IMR-90 (cell line): ENCODE results near the gene NKAIN2. TPM values are rescaled to one million over a fixed set of nuclear protein-coding genes. Genes with fewer than 3 reads are reported as not detected.

Experiments used
- ATAC-seq: fragments of 200-7000 bp; cut with Tn5 transposase; 2 replicates; pipeline ENCODE4 v1.9.1; 2020; ENCODE audit warnings: low read depth, mild to moderate bottlenecking, moderate library complexity
- BruUV-seq: library from RNA; stranded (reverse); fragments of 400-500 nt; replicated peaks from 2 replicates; lab custom pipeline; 2021; lab: Mats Ljungman, UMichigan
- CTCF ChIA-PET: fragments of 300-600 bp; formaldehyde crosslinking; extraction: SDS; loops from one replicate; lab custom pipeline; 2021; ENCODE audit warnings: antibody characterized with exemption; lab: Yijun Ruan, JAX
- POLR2A ChIA-PET: fragments of 300-600 bp; sonication (Branson Sonifier 250); formaldehyde crosslinking; loops from one replicate; lab custom pipeline; 2022; ENCODE audit warnings: antibody characterized with exemption; ENCODE audit not compliant: unreplicated experiment; lab: Charles Lee
- DNase-seq: peaks from one replicate; pipeline ENCODE4 v3.0.0; 2013
- H2AFZ ChIP-seq: replicated peaks from 2 replicates; pipeline ENCODE3; 2013; ENCODE audit warnings: low read length, mild to moderate bottlenecking; ENCODE audit not compliant: poor library complexity
- H2AK5ac ChIP-seq: 2 replicates; pipeline ENCODE4 v1.6.1; 2013; ENCODE audit warnings: low read depth, low read length, inconsistent platforms
- H2AK9ac ChIP-seq: replicated peaks from 2 replicates; pipeline ENCODE3; 2013; ENCODE audit warnings: mild to moderate bottlenecking, low read depth, low read length, moderate library complexity; ENCODE audit not compliant: poor library complexity
- H2BK120ac ChIP-seq: 2 replicates; pipeline ENCODE4 v1.6.1; 2013; ENCODE audit warnings: low read depth, low read length, inconsistent platforms
- H2BK15ac ChIP-seq: 3 replicates; pipeline ENCODE4 v1.6.1; 2013; ENCODE audit warnings: low read depth, low read length, inconsistent platforms
- H2BK20ac ChIP-seq: 2 replicates; pipeline ENCODE4 v1.6.1; 2013; ENCODE audit warnings: low read depth, mild to moderate bottlenecking, inconsistent platforms, low read length, moderate library complexity
- H2BK5ac ChIP-seq: 2 replicates; pipeline ENCODE4 v1.6.1; 2013; ENCODE audit warnings: mild to moderate bottlenecking, low read depth, low read length, inconsistent platforms; ENCODE audit not compliant: poor library complexity, severe bottlenecking
- H3K14ac ChIP-seq: replicated peaks from 2 replicates; pipeline ENCODE4 v1.6.1; 2013; ENCODE audit warnings: low read depth, low read length, inconsistent platforms
- H3K18ac ChIP-seq: 2 replicates; pipeline ENCODE4 v1.6.1; 2013; ENCODE audit warnings: low read depth, low read length, control low read depth
- H3K23ac ChIP-seq: 2 replicates; pipeline ENCODE4 v1.6.1; 2013; ENCODE audit warnings: low read depth, low read length, inconsistent platforms
- H3K27ac ChIP-seq: 2 replicates; pipeline ENCODE4 v1.5.1; 2013; ENCODE audit warnings: mild to moderate bottlenecking, control low read depth, low read length; ENCODE audit not compliant: insufficient read depth
- H3K27me3 ChIP-seq: 2 replicates; pipeline ENCODE4 v1.6.1; 2013; ENCODE audit warnings: low read length; ENCODE audit not compliant: control insufficient read depth, insufficient read depth
- H3K36me3 ChIP-seq: 2 replicates; pipeline ENCODE4 v1.6.1; 2013; ENCODE audit warnings: low read length, mixed read lengths; ENCODE audit not compliant: control insufficient read depth, insufficient read depth
- H3K4ac ChIP-seq: 2 replicates; pipeline ENCODE4 v1.6.1; 2013; ENCODE audit warnings: low read depth, low read length, inconsistent platforms
- H3K4me1 ChIP-seq: 2 replicates; pipeline ENCODE4 v1.6.1; 2013; ENCODE audit warnings: low read length, mixed read lengths; ENCODE audit not compliant: control insufficient read depth, insufficient read depth
- H3K4me2 ChIP-seq: 2 replicates; pipeline ENCODE4 v1.6.1; 2013; ENCODE audit warnings: low read depth, mild to moderate bottlenecking, control low read depth, low read length, moderate library complexity
- H3K4me3 ChIP-seq: 2 replicates; pipeline ENCODE4 v1.5.1; 2013; ENCODE audit warnings: low read depth, mild to moderate bottlenecking, control low read depth, low read length, moderate library complexity; ENCODE audit not compliant: insufficient read depth
- H3K56ac ChIP-seq: 2 replicates; pipeline ENCODE4 v1.6.1; 2013; ENCODE audit warnings: low read length, inconsistent platforms; ENCODE audit not compliant: insufficient read depth; ENCODE audit errors: extremely low read depth
- H3K79me1 ChIP-seq, 2 experiments: 2 replicates each; pipeline ENCODE4 v1.6.1; 2013; ENCODE audit warnings: low read length in 2 of 2, inconsistent platforms in 1 of 2, low read depth in 1 of 2
- H3K9ac ChIP-seq: 2 replicates; pipeline ENCODE4 v1.6.1; 2013; ENCODE audit warnings: low read depth, low read length, control low read depth
- H3K9me1 ChIP-seq: 2 replicates; pipeline ENCODE4 v1.6.1; 2013; ENCODE audit warnings: low read length, inconsistent platforms; ENCODE audit not compliant: insufficient read depth
- H3K9me3 ChIP-seq: 2 replicates; pipeline ENCODE4 v1.6.1; 2013; ENCODE audit warnings: low read length; ENCODE audit not compliant: control insufficient read depth, insufficient read depth
- H4K20me1 ChIP-seq: 2 replicates; pipeline ENCODE4 v1.6.1; 2013; ENCODE audit warnings: low read length, inconsistent platforms; ENCODE audit not compliant: insufficient read depth
- H4K5ac ChIP-seq: 2 replicates; pipeline ENCODE4 v1.6.1; 2013; ENCODE audit warnings: mild to moderate bottlenecking, low read depth, low read length, control low read depth
- H4K8ac ChIP-seq, 2 experiments: 2 replicates each; pipeline ENCODE4 v1.6.1; 2013; ENCODE audit warnings: low read depth in 2 of 2, low read length in 2 of 2, control low read depth in 1 of 2, inconsistent platforms in 1 of 2
- H4K91ac ChIP-seq: 2 replicates; pipeline ENCODE4 v1.6.1; 2013; ENCODE audit warnings: low read depth, low read length, inconsistent platforms; ENCODE audit not compliant: insufficient read depth
- BHLHE40 ChIP-seq: fragments of 150-350 bp; IDR thresholded peaks from 2 replicates; pipeline ENCODE4 v1.6.1; 2016; ENCODE audit warnings: mild to moderate bottlenecking, low read depth, low read length
- CEBPB ChIP-seq: IDR thresholded peaks from 2 replicates; pipeline ENCODE4 v1.6.1; 2012; ENCODE audit warnings: low read depth, low read length, improper control_type of control experiment
- CHD1 ChIP-seq: IDR thresholded peaks from 2 replicates; pipeline ENCODE4 v1.6.1; 2012; ENCODE audit warnings: low read depth, low read length, improper control_type of control experiment
- CTCF ChIP-seq: conservative IDR thresholded peaks from 2 replicates; pipeline ENCODE4 v1.5.1; 2012; ENCODE audit warnings: mild to moderate bottlenecking, low read depth, low read length, improper control_type of control experiment
- ELK1 ChIP-seq: fragments of 150-350 bp; IDR thresholded peaks from 2 replicates; pipeline ENCODE4 v1.6.1; 2016; ENCODE audit warnings: low read depth, mild to moderate bottlenecking, low read length, moderate library complexity, borderline replicate concordance
- FOS ChIP-seq: fragments of 150-350 bp; IDR thresholded peaks from 2 replicates; pipeline ENCODE4 v1.6.1; 2016; ENCODE audit warnings: low read depth, low read length
- MAFK ChIP-seq: IDR thresholded peaks from 2 replicates; pipeline ENCODE4 v1.6.1; 2012; ENCODE audit warnings: low read depth, low read length, improper control_type of control experiment
- MAZ ChIP-seq: IDR thresholded peaks from 2 replicates; pipeline ENCODE4 v1.6.1; 2012; ENCODE audit warnings: low read depth, mild to moderate bottlenecking, low read length, improper control_type of control experiment, moderate library complexity, borderline replicate concordance
- MXI1 ChIP-seq: IDR thresholded peaks from 2 replicates; pipeline ENCODE4 v1.6.1; 2012; ENCODE audit warnings: low read depth, mild to moderate bottlenecking, low read length, moderate library complexity, borderline replicate concordance
- NFE2L2 ChIP-seq: fragments of 150-350 bp; IDR thresholded peaks from 2 replicates; pipeline ENCODE4 v1.6.1; 2016; ENCODE audit warnings: low read depth, mild to moderate bottlenecking, low read length
- POLR2A ChIP-seq: IDR thresholded peaks from 2 replicates; pipeline ENCODE4 v1.6.1; 2012; ENCODE audit warnings: mild to moderate bottlenecking, low read depth, low read length
- RAD21 ChIP-seq: IDR thresholded peaks from 2 replicates; pipeline ENCODE4 v1.6.1; 2012; ENCODE audit warnings: low read length, improper control_type of control experiment
- RCOR1 ChIP-seq: IDR thresholded peaks from 2 replicates; pipeline ENCODE4 v1.6.1; 2012; ENCODE audit warnings: mild to moderate bottlenecking, low read length, improper control_type of control experiment; ENCODE audit not compliant: insufficient replicate concordance
- RFX5 ChIP-seq: IDR thresholded peaks from 2 replicates; pipeline ENCODE4 v1.8.0; 2012; ENCODE audit warnings: low read depth, mild to moderate bottlenecking, low read length, moderate library complexity
- SMC3 ChIP-seq: fragments of 150-350 bp; IDR thresholded peaks from 2 replicates; pipeline ENCODE4 v1.6.1; 2016; ENCODE audit warnings: low read depth, mild to moderate bottlenecking, antibody characterized with exemption, low read length, moderate library complexity
- USF2 ChIP-seq: fragments of 150-350 bp; IDR thresholded peaks from 2 replicates; pipeline ENCODE4 v1.6.1; 2017; ENCODE audit warnings: mild to moderate bottlenecking, antibody characterized with exemption, low read length, low read depth
- WGBS, 2 experiments: methylation state at CpG; one replicate each; pipeline versions ENCODE4 v1.1.5 to v1.1.7; 2013; ENCODE audit warnings: missing lambda C conversion rate in 2 of 2; ENCODE audit not compliant: insufficient read length in 1 of 2; ENCODE audit errors: extremely low coverage in 2 of 2; 5-methylcytosine and 5-hydroxymethylcytosine counted together
- dilution Hi-C: fragments of 300-500 bp; cut with HindIII; formaldehyde crosslinking; loops from one replicate; pipeline ENCODE4 v1.14.3; 2018; ENCODE audit warnings: low sequenced_read_pairs; ENCODE audit not compliant: unreplicated experiment
- in situ Hi-C: fragments of 300-500 bp; cut with MboI; formaldehyde crosslinking; loops from 3 replicates; pipeline ENCODE4 v1.14.3; 2019; ENCODE audit warnings: low sequenced_read_pairs, inconsistent platforms, mixed read lengths
- intact Hi-C: fragments of 100-400 bp; cut with micrococcal nuclease; formaldehyde crosslinking; loops from 2 replicates; pipeline ENCODE4 v1.10.0; 2022
- polyA plus RNA-seq, 3 experiments: library from polyadenylated mRNA; depleted of rRNA; stranded (reverse); fragments of >200 nt; gene quantifications; 2 replicates each; pipeline ENCODE4 v1.2.3, GENCODE V29; 2012; ENCODE audit warnings: low replicate concordance in 1 of 3
- total RNA-seq: library from RNA; depleted of rRNA; stranded (reverse); fragments of >200 nt; gene quantifications from 2 replicates; pipeline ENCODE4 v1.2.3, GENCODE V29; 2012

The NKAIN2 gene
- total and polyA plus RNA-seq, 2 of the 4 experiments (the other 2 are of a cell fraction), result not detected

- DNase-seq (no peak), ATAC-seq (no peak)
- H3K27ac ChIP-seq, result no peak overlapping the region
- H3K9ac ChIP-seq, result no peak overlapping the region
- H3K9me1 ChIP-seq, result no peaks in the 10 kb centered on the region
- dilution Hi-C loops, result no loop called here
- no peaks in the 10 kb centered on the region for H3K79me1 ChIP-seq
- no peak overlapping the region for H2BK20ac ChIP-seq
- no peak overlapping the region for H2BK120ac ChIP-seq
- CTCF ChIA-PET, result no interaction called here
- no TSS peak for BruUV-seq
- H3K9me3 ChIP-seq, result no peaks in the 10 kb centered on the region
- H4K91ac ChIP-seq, result no peak overlapping the region
- H3K4me1 ChIP-seq, result no peaks in the 10 kb centered on the region
- H4K5ac ChIP-seq, result no peak overlapping the region
- H3K4ac ChIP-seq, result no peak overlapping the region
- H3K56ac ChIP-seq, result no peak overlapping the region
- no peak overlapping the region for H3K4me2 ChIP-seq
- WGBS, 2 experiments, result no CpG with 5 or more reads among the region's 6 CpGs
- in situ Hi-C loops, result no loop called here
- no peak overlapping the region for H2BK5ac ChIP-seq
- H3K27me3 ChIP-seq, result no peaks in the 10 kb centered on the region
- POLR2A ChIA-PET, result no interaction called here
- no peaks in the 10 kb centered on the region for H3K36me3 ChIP-seq
- H2BK15ac ChIP-seq, result no peak overlapping the region
- no peak overlapping the region for H2AFZ ChIP-seq
- no peak overlapping the region for H3K14ac ChIP-seq
- no peak overlapping the region for H3K23ac ChIP-seq
- H2AK9ac ChIP-seq, result no peak overlapping the region
- TF ChIP-seq CEBPB (no peak), NFE2L2 (no peak), ELK1 (no peak), FOS (no peak), MAZ (no peak), MXI1 (no peak), MAFK (no peak), RCOR1 (no peak), RFX5 (no peak), RAD21 (no peak), CTCF (no peak), SMC3 (no peak), USF2 (no peak), BHLHE40 (no peak), CHD1 (no peak), POLR2A (no peak)
- intact Hi-C loops, result no loop called here
- H3K4me3 ChIP-seq, result no peak overlapping the region
- H4K8ac ChIP-seq, result no peak overlapping the region
- no peaks in the 10 kb centered on the region for H4K20me1 ChIP-seq
- no peak overlapping the region for H2AK5ac ChIP-seq
- H3K18ac ChIP-seq, result no peak overlapping the region
Measured at GRCh38 chr6:124297507-124297906, 493.8 kb downstream of the NKAIN2 start.
